ENCODE data around the gene CDKN2C.

The CDKN2C gene

GRCh38 chr1:50980505-50980904 lies 10.5 kb downstream of the CDKN2C start:
- no peak for TF ChIP-seq CTCF (IDR thresholded peaks at IDR 0.05; ENCODE audit: insufficient read depth, missing control alignments)
- FAIRE-seq: no peak

GRCh38 chr1:50981741-50982140 lies 11.7 kb downstream of the CDKN2C start:
- no peak for TF ChIP-seq CTCF (IDR thresholded peaks at IDR 0.05; ENCODE audit: insufficient read depth, missing control alignments)
- DNase-seq (ENCODE audit: insufficient read length, low spot score) (no peak), FAIRE-seq (no peak)

More at GRCh38 chr1:50980505-50980904, 10.5 kb downstream of the CDKN2C start:
- DNase-seq (ENCODE audit: insufficient read length, low spot score): no peak

GRCh38 chr1:50982611-50983010 lies 12.6 kb downstream of the CDKN2C start:
- no peak for TF ChIP-seq CTCF (IDR thresholded peaks at IDR 0.05; ENCODE audit: insufficient read depth, missing control alignments)
- DNase-seq (ENCODE audit: insufficient read length, low spot score): no peak
- no peak for FAIRE-seq

GRCh38 chr1:50983219-50983802 lies 13.3 kb downstream of the CDKN2C start:
- FAIRE-seq: no peak
- TF ChIP-seq CTCF (IDR thresholded peaks at IDR 0.05; ENCODE audit: insufficient read depth, missing control alignments): no peak
- DNase-seq (ENCODE audit: insufficient read length, low spot score): no peak

GRCh38 chr1:50985094-50985493 lies 15.0 kb downstream of the CDKN2C start:
- FAIRE-seq: no peak
- DNase-seq (ENCODE audit: insufficient read length, low spot score): no peak

GRCh38 chr1:50986653-50987052 lies 16.6 kb downstream of the CDKN2C start:
- no peak for TF ChIP-seq CTCF (IDR thresholded peaks at IDR 0.05; ENCODE audit: insufficient read depth, missing control alignments)
- FAIRE-seq: no peak
- DNase-seq (ENCODE audit: insufficient read length, low spot score): no peak

More at GRCh38 chr1:50985094-50985493, 15.0 kb downstream of the CDKN2C start:
- no peak for TF ChIP-seq CTCF (IDR thresholded peaks at IDR 0.05; ENCODE audit: insufficient read depth, missing control alignments)

- DNase-seq (ENCODE audit: insufficient read length, low spot score): no peak
Measured at GRCh38 chr1:50989694-50990093, 19.6 kb downstream of the CDKN2C start.

More at GRCh38 chr1:50989694-50990093, 19.6 kb downstream of the CDKN2C start:
- no peak for FAIRE-seq
- TF ChIP-seq CTCF (IDR thresholded peaks at IDR 0.05; ENCODE audit: insufficient read depth, missing control alignments): no peak

Measured in D721Med (cell line).